Small intestine (tissue), 7 donors: ENCODE results near the gene NACAD. TPM values are rescaled to one million over a fixed set of nuclear protein-coding genes. Genes with fewer than 3 reads are reported as not detected.

Experiments used
- DNase-seq, 2 donors: peaks; one replicate each; pipeline versions ENCODE4 v3.0.0 to v3.0.0-alpha.2; 2013
- FAIRE-seq: peaks from 2 replicates; lab custom pipeline; 2012; peaks lifted over from hg19 to GRCh38; lab: Jason Lieb, UNC
- H3K27ac ChIP-seq, 3 donors: one replicate each; pipeline ENCODE4 v1.5.1; 2013; ENCODE audit warnings: low read length in 2 of 3, mild to moderate bottlenecking in 2 of 3, control low read depth in 1 of 3, inconsistent platforms in 1 of 3, low read depth in 1 of 3, moderate library complexity in 1 of 3
- H3K27me3 ChIP-seq, 3 donors: one replicate each; pipeline ENCODE4 v1.6.1; 2013; ENCODE audit warnings: low read length in 3 of 3, inconsistent platforms in 1 of 3; ENCODE audit not compliant: control insufficient read depth in 3 of 3, insufficient read depth in 3 of 3
- H3K36me3 ChIP-seq, 3 donors: one replicate each; pipeline ENCODE4 v1.6.1; 2013; ENCODE audit warnings: low read length in 3 of 3, inconsistent platforms in 1 of 3, low read depth in 1 of 3, mild to moderate bottlenecking in 1 of 3, moderate library complexity in 1 of 3; ENCODE audit not compliant: control insufficient read depth in 3 of 3, insufficient read depth in 2 of 3
- H3K4me1 ChIP-seq, 3 donors: one replicate each; pipeline ENCODE4 v1.6.1; 2013; ENCODE audit warnings: low read length in 2 of 3, inconsistent platforms in 1 of 3, low read depth in 1 of 3, mild to moderate bottlenecking in 1 of 3, moderate library complexity in 1 of 3; ENCODE audit not compliant: control insufficient read depth in 3 of 3, insufficient read depth in 2 of 3
- H3K4me3 ChIP-seq, 3 donors: one replicate each; pipeline ENCODE4 v1.5.1; 2013; ENCODE audit warnings: low read length in 3 of 3, control low read depth in 1 of 3, inconsistent platforms in 1 of 3, low read depth in 1 of 3, mild to moderate bottlenecking in 1 of 3, moderate library complexity in 1 of 3
- H3K9me3 ChIP-seq, 2 donors: one replicate each; pipeline ENCODE4 v1.6.1; 2013; ENCODE audit warnings: low read depth in 1 of 2, low read length in 1 of 2; ENCODE audit not compliant: control insufficient read depth in 2 of 2, insufficient read depth in 1 of 2
- WGBS, 3 donors: extraction: QIAGEN DNeasy Blood & Tissue Kit; methylation state at CpG; one replicate each; pipeline ENCODE4 v1.1.7; 2013; 5-methylcytosine and 5-hydroxymethylcytosine counted together
- polyA plus RNA-seq, 4 donors: library from polyadenylated mRNA; stranded (reverse) in 3 of 4; unstranded in 1 of 4; fragments of 200-250 nt in 3 of 4; fragments of 120-200 nt in 1 of 4; gene quantifications; one replicate each; pipeline versions ENCODE4 v1.2.1 to v1.2.3, GENCODE V29; 2013
- donor health status: healthy with polysubstance abuse.
- donor health status: control.
- donor health status: control.
- donor health status: Bipolar disorder and iron deficiency.
- donor health status: healthy.

The NACAD gene
- polyA plus RNA-seq, 4 donors = 0.22 to 2.9 (median 1.1) TPM

DNA sequence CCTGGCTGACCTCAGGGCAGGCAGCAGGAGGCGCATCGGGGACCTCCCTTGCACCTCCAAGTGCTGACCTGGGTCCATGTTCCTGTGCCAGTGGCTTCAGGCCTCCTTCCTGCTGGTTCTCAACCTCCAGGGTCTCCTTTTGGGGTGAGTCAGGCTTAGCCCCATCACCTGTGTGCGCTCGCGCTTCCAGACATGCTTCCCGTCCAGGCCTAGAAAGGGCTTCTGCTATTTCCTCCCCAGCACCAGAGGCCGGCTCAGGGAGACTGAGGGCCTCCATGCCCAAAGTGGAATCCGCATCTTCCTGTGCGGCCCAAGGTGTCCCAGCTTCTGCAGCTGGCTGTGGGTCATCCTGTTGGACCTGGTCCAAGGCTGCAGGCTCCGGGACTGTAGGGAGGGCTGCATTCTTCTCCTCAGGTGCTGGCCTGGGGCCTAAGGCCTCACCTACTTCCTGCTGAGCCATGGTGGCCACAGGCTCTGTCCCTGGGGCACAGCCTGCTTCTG is 5.9 kb downstream of the NACAD start:
- 80 to 82% (median 80%) methylated on average over 8 to 10 of the region's 10 CpGs for WGBS, 3 donors
- Histone ChIP-seq H3K4me1 (no peaks in the 10 kb centered on the region), H3K27me3 (peaks cover 0 to 2% (median 0%) of the 10 kb centered on the region in 3 donors), H3K27ac (no peak overlapping the region), H3K36me3 (peaks cover 0 to 9% (median 0%) of the 10 kb centered on the region in 3 donors), H3K9me3 (no peaks in the 10 kb centered on the region), H3K4me3 (no peak overlapping the region)
- DNase-seq (no peak), FAIRE-seq (no peak)

- DNase-seq = no peak
- no peaks in the 10 kb centered on the region for H3K4me1 ChIP-seq
- FAIRE-seq = no peak
- no peaks in the 10 kb centered on the region for H3K9me3 ChIP-seq
- H3K27me3 ChIP-seq = no peaks in the 10 kb centered on the region
- H3K36me3 ChIP-seq = peaks cover 0 to 14% (median 0%) of the 10 kb centered on the region in 3 donors
- 82 to 86% (median 83%) methylated on average over 15 to 18 of the region's 18 CpGs for WGBS, 3 donors
- H3K4me3 ChIP-seq = no peak overlapping the region
- no peak overlapping the region for H3K27ac ChIP-seq
These were observed 6.5 kb downstream of the NACAD start for GRCh38 chr7:45082031-45082830.

- DNase-seq (no peak), FAIRE-seq (no peak)
- no peaks in the 10 kb centered on the region for H3K4me1 ChIP-seq
- H3K36me3 ChIP-seq = peaks cover 0 to 19% (median 0%) of the 10 kb centered on the region in 3 donors
- no peak overlapping the region for H3K4me3 ChIP-seq
- H3K9me3 ChIP-seq = no peaks in the 10 kb centered on the region
- WGBS, 3 donors = 92 to 97% (median 95%) methylated on average over 8 to 9 of the region's 9 CpGs
- no peaks in the 10 kb centered on the region for H3K27me3 ChIP-seq
- no peak overlapping the region for H3K27ac ChIP-seq
These were observed 7.1 kb downstream of the NACAD start for GRCh38 chr7:45081670-45081974.

DNA sequence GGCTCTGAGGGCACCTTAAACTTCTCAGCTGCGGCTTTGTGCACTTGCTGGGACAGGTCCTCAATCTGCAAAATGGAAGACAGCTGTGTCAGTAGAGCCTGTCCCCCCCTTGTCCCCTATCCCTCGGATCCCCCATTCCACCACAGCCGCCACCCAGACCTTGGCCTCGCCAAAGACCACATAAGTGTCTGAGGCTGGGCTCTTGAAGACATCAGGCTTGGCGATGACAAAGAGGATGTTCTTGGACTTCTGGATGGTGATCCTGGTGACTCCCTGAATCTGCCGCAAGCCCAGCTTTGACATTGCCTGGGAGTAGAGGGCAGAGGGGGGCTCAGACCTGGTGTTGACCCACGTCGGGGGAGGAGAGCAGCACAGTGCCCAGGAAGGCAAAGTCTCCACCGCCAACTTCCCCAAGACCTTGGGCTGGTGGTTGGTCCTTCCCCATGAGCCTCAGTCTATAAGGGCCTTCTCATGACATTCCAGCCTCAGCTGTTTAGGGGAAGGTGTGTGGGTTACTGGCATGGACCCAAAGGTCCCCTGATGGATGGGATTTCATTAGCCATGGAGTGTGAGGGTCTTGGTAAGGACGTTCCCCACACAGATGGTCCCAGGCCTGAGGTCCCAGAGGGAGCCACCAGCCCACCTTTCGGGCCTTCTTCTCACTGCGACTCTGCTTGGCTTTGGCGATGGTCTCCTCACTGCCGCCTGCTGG is 7.7 kb downstream of the NACAD start:
- Histone ChIP-seq H3K27me3 (no peaks in the 10 kb centered on the region), H3K36me3 (peaks cover 0 to 24% (median 0%) of the 10 kb centered on the region in 3 donors), H3K27ac (no peak overlapping the region), H3K4me1 (no peaks in the 10 kb centered on the region), H3K4me3 (no peak overlapping the region), H3K9me3 (no peaks in the 10 kb centered on the region)
- no peak for FAIRE-seq
- DNase-seq = no peak
- WGBS, 3 donors = 82 to 89% (median 87%) methylated on average over 14 of the region's 14 CpGs

DNA sequence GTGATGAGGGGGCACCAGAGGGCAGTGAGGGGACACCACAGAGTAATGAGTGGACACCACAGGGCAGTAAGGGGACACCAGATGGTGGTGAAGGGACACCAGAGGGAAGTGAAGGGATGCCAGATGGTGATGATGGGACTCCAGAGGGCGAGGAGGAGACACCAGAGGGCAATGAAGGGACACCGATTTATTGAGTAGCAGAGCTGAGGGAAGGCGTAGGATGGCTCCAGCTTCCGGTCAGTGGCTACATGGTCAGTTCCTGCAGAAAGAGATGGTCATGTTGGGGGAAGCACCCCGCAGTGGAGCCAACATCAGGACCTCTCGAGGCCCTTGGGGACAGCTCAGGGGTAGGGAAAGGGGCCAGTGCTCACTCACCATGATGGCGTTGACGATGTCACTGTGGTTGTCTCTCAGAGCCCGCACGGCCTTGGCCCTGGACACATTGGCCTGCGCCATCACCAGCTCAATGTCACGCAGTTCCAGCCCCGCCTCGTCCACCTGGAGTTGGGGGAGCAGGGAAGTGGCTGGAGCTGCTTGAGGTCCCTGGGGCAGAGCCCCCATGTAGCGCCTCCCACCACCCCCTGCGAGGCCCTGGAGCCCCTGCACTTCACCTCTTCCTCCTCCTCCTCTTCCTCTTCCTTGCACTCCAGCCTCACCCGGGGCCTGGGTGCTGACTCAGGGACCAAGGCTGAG is 8.4 kb downstream of the NACAD start:
- WGBS, 3 donors = 84 to 89% (median 84%) methylated on average over 17 of the region's 17 CpGs
- Histone ChIP-seq H3K4me3 (no peak overlapping the region), H3K27ac (no peak overlapping the region), H3K36me3 (peaks cover 2 to 31% (median 3%) of the 10 kb centered on the region in 3 donors), H3K9me3 (no peaks in the 10 kb centered on the region), H3K27me3 (no peaks in the 10 kb centered on the region), H3K4me1 (no peaks in the 10 kb centered on the region)
- FAIRE-seq (no peak), DNase-seq (no peak)

DNA sequence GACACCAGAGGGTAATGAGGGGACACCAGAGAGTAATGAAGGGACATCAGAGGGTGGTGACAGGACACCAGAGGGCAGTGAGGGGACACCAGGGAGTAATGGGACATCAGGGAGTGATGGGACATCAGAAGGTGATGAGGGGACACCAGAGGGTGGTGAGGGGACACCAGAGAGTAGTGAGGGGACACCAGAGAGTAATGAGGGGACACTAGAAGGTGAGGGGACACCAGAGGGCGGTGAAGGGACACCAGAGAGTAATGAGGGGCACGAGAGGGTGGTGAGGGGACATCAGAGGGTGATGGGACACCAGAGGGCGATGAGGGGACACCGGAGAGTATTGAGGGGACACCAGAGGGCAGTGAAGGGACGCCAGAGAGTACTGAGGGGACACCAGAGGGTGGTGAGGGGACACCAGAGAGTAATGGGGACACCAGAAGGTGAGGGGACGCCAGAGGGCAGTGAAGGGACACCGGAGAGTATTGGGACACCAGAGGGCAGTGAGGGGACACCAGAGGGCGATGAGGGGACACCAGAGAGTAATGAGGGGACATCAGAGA is 10.6 kb downstream of the NACAD start:
- no peaks in the 10 kb centered on the region for H3K27me3 ChIP-seq
- no peaks in the 10 kb centered on the region for H3K9me3 ChIP-seq
- H3K4me3 ChIP-seq = no peak overlapping the region
- WGBS, 3 donors = 76 to 82% (median 77%) methylated on average over 8 of the region's 8 CpGs
- FAIRE-seq = no peak
- no peak overlapping the region for H3K27ac ChIP-seq
- H3K4me1 ChIP-seq = no peaks in the 10 kb centered on the region
- DNase-seq = no peak
- H3K36me3 ChIP-seq = peaks cover 7 to 53% (median 11%) of the 10 kb centered on the region in 3 donors

DNA sequence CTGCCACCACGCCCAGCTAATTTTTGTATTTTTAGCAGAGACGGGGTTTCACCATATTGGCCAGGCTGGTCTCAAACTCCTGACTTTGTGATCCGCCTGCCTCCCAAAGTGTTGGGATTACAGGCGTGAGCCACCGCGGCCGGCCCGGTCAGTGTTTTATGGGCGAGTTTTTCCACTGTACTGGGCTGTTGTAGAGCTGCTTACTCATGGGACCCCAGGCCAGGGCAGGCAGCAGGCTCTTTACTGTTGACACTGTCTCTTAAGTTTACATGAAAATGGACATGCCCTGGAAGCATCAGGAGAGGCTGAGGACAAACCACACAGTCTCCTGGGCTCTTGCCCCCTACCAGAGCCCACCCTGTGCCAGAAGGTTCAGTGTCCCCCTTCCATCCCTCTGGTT is 11.2 kb downstream of the NACAD start:
- Histone ChIP-seq H3K27me3 (no peaks in the 10 kb centered on the region), H3K4me1 (no peaks in the 10 kb centered on the region), H3K9me3 (no peaks in the 10 kb centered on the region), H3K4me3 (no peak overlapping the region), H3K27ac (no peak overlapping the region), H3K36me3 (peaks cover 7 to 59% (median 11%) of the 10 kb centered on the region in 3 donors)
- 87 to 92% (median 91%) methylated on average over 9 of the region's 9 CpGs for WGBS, 3 donors
- FAIRE-seq (no peak), DNase-seq (no peak)

- Histone ChIP-seq H3K9me3 (no peaks in the 10 kb centered on the region), H3K4me1 (no peaks in the 10 kb centered on the region), H3K27ac (no peak overlapping the region), H3K36me3 (peaks cover 7 to 64% (median 13%) of the 10 kb centered on the region in 3 donors), H3K4me3 (no peak overlapping the region), H3K27me3 (no peaks in the 10 kb centered on the region)
- FAIRE-seq (no peak), DNase-seq (no peak)
- 86 to 94% (median 92%) methylated on average over 5 of the region's 5 CpGs for WGBS, 3 donors
These were observed 11.8 kb downstream of the NACAD start for GRCh38 chr7:45076946-45077345.
